Epidermal melanocyte (primary cell): ENCODE measurements around the gene COQ9.
"Not testable (repeated sequence)": the region's sequence is repeated elsewhere in the genome, so short reads cannot be mapped to it uniquely, and the experiment has no call there.

ENCODE experiments used
- DNase-seq: peaks from one replicate; pipeline ENCODE4 v3.0.0; 2011; ENCODE audit warnings: low spot score; ENCODE audit not compliant: insufficient read length

COQ9 gene

DNA sequence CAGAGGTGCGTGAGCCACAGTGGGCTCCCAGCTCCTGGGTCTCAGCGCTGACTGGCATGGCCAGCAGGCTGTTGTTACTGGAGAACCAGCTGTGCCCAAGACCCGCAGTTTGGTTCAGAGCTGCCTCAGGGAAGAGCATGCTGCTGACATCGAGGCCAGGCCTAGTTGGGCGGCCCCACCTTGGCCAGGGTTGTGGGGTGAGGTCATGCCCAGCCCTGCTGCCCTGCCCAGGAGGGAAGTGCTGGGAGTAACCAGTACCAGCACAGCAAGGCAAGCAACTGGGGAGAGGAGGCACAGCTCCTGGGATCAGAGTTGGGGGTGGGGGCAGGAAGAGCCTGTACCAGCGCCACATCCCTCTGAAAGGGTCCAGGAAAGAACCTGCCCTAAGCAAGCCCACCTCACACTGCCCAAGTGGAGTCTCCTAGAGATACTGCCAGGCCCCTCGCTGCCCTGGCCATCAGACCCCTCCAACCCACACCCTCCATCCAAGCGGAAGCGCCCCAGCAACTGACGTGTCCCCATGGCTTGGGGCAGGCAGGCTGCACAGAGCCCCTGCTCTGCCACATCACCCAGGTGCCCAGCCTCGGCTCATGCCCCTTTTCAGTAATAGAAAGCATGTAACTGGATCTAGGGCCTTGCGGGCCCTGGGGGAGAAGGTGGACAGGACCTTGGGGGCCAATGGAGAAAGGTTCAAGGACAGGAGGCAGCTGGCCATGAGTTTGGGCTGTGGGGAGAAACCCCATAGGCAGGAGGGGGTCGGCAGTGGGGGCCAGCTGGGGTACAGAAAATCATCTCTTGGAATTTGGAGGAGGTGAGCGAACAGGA is 38.0 kb downstream of the COQ9 start:
- no peak for DNase-seq

DNA sequence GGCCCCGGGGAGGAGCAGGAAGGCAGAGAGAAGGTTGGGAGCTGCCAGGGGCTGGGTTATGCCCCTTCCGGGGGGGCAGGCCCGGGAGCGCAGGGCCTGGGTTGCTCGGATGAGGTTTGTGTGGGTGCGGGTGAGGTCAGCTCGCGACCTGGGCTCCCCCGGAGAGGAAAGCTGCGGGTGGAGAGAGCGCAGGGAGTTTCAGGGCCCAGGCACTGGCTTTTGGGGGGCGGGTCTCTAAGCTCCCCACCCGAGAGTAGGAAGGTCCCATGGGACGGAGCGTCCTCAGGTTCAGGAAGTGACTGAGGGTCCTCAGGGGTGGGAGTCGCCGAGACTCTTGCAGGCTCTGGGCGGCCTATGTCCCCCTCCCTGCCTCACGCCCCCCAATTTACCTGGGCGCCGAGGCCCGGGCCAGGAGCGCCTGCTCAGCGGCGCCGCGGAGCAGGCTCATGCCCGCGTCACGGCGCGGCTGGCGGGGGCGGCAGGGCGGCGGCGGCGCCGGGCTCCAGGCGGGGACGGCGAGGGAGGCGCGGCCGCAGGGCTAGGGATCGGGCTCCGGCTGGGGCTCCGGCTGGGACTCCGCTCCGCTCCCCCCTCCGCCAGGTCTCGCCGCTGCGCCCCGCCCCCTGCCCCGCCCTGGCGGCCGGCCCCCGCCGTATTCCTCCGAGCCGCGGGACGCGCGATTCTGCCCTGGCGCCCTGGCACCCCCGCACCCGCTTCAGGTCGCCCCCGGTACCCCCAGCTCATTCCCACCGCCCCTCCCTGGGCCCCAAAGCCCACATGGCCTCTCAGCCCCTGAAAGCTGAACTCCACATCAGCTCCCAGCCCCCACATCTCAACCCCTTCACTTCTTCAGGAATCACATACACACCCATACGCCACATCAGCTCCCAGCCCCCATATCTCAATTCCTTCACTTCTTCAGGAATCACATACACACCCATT is 38.9 kb downstream of the COQ9 start, which contains the start of gene DOK4:
TSS of gene DOK4 (minus strand) at position 578 of the 942 bp plus-strand sequence. CDS start 6,986 bp downstream, outside the sequence.
- peak; percentile 97 for DNase-seq

DNA sequence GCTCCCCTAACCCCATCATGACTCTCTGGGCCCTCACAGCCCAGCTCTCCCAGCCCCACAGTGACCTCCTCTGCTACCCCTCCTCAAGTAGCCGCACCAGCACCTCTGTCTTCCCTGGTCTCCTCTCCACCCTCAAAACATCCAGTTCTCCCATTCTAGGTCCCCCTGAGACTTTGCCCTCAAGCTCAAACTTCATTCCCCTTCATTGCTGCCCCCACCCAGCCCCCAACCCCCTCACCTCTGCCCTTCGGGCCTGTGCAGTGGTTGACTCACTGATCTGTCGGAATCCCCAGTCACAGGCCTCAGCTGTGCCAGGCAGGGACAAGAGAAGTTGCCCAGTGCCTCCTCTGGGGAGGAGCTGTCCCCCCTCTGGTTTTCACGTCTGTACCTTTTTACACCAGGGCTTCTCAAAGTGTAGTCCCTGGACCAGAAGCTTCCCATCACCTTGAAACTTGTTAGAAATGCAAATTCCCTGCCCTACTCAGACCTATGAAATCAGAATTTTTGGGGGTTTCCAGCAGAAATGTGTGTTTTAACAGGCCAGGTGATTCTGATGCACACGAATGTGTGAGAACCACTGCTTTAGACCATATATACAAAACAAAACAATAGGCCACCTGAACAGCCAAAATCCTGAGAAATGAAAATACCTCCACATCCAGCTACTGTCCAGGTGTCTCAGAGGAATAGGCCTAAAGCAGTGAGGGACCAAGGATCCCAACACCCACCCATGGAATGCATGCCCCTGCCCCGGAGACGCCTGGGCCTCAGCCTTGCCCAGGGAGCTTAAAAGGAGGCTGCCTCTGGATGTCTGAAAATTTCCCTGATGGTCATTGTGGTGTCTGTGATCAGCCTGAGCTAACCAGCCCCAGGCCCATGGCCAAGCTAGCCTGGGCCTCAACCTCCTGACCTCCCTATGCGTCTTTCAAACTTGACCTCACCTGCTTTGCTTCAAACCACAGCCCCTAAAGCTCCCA is 39.9 kb downstream of the COQ9 start:
- DNase-seq = no peak

DNA sequence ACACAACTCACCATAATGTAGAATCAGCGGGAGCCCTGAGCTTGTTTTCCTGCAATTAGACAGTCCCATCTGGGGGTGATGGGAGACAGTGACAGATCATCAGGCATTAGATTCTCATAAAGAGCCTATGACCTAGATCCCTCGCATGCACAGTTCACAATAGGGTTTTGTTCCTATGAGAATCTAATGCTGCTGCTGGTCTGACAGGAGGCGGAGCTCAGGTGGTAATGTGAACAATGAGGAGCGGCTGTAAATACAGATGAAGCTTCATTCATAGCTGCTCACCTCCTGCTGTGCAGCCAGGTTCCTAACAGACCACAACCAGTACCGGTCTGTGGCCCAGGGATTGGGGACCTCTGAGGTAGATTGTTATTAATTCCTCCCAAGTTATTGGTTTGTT is 42.0 kb downstream of the COQ9 start:
- DNase-seq = no peak

DNA sequence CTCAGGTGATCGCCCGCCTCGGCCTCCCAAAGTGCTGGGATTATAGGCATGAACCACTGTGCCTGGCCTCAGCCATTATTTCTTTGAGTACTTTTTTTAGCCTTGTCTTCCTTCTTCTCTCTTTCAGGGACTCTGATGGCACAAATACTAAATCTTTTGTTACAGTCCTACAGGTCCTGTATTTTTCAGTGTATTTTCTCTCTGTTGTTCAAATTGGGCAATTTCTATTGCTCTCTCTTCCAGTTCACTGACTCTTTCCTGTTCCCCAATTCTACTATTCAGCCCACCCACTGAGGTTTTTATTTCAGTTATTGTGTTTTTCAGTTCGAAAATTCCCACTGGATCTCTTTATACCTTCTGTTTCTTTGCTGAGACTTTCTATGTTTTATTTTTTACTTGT is 46.5 kb downstream of the COQ9 start:
- no peak for DNase-seq

DNA sequence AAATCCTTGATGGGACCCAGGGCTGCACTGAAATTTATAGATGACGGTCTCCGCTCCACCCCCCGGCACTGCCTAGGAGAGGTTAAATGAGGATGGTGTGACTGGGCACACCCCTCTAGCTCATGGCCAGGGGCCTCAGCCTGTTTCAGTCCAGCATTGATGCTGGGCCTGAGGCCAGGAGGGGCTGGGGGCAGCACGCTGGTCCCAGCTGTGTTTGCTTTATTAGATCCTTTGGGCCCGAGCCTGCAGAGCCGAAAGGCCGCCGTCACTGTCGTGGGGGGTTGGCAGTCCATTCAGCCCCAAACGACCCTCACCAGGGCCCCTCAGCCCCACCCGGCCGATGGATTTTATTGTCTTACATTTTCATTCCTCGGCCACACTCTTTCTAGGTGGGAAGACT is 49.8 kb downstream of the COQ9 start:
- no peak for DNase-seq

DNA sequence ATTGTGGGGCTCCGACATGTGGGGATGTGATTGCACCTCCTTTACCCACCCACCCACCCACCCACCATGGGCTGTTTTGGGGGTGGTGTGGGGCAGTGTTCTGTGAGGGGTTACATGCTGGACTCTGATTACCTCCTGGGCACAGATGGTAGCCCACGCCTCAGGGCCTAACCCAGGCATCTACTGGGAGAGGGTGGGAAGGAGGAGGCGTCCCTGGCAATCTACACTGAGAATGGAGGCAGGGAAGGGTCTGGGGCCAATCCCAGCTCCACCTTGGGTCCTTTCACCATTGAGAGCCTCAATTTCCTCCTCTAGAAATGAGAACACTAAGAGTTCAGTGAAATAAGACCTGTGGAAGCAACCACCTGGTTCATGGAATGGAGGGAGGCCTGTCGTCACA is 50.8 kb downstream of the COQ9 start:
- no peak for DNase-seq

DNA sequence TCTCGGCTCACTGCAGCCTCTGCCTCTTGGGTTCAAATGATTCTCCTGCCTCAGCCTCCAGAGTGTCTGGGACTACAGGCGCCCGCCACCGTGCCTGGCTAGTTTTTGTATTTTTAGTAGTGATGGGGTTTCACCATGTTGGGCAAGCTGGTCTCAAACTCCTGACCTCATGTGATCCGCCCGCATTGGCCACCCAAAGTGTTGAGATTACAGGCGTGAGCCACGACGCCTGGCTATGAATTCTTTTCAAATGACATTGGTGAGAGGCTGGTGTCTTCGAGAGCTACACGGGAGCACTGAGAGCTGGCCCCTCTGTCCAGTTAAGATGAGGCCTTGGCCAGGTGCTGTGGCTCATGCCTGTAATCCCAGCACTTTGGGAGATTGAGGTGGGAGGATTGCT is 52.7 kb downstream of the COQ9 start:
- not testable (repeated sequence) for DNase-seq

DNA sequence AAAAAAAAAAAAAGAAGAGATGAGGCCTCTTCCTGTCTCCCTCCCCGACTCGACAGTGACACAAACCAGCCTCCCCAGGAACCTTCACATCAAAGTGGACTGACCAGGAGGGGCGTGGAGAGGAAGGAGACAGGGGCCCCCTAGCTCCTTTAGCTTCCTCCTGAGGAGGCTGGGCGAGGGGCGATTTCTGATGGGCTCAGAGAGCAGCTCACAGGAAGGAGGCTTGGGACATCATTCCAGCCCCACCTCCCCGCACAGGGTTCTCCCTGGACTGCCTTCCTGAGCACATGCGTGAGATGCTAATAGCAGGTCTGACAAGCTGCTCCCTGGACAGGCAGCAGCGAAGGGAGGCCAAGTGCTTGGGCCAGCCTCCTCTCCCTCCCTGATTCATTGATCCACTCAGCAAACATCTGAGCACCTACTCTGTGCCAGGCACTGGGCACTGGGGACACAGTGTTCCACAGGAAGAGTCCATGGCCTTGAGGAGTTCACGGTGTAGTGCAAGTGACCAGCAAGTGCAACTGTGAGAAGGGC is 53.4 kb downstream of the COQ9 start:
- no peak for DNase-seq

DNA sequence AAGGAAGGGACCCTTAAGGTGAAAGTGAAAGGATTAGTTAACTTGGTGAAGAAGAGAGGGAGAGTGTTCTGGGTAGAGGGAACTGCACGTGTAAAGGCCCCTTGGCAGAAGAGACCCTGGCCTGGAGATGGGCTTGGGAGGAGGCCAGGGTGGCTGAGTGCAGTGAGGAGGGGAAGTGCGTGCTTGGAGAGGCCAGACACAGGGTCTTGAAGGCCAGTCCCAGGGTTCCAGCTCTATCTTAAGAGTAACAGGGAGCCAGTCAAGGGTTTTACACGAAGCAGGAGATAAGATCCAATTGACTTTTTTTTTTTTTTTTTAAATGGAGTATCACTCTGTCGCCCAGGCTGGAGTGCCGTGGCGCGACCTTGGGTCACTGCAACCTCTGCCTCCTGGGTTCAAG is 54.2 kb downstream of the COQ9 start:
- no peak for DNase-seq

DNA sequence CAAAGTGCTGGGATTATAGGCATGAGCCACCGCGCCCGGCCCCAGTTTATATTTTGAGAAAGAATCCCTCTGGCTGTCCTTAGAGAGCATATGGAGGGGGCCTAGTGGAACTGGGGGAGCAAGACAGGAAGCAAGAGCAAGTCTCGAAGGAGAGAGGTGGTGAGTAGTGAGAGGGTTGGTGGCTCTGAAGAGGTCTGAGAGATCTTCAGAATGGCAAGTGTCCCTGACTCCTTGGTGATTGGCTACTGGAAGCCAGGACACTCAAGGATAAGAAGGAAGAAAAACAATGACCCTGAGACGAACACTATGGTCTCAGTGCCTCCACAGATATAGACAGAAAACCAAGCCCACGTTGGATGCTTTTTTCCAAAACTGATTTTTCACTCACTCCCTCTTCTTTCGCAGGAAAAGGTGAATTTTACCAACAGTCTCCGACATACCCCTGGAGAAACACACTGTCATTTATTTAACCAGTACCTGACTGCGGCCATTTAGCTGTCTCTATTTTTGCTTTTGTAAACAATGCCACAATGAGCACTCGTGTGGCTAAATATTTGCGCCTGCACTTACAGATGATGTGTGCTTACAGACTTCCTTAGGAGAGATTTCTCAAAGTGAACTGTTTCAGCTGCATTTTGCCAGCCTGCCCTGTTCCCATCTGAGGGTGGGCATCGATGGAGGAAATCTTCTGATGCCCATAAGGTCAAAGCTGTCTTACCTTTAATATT is 54.9 kb downstream of the COQ9 start:
- DNase-seq = no peak

DNA sequence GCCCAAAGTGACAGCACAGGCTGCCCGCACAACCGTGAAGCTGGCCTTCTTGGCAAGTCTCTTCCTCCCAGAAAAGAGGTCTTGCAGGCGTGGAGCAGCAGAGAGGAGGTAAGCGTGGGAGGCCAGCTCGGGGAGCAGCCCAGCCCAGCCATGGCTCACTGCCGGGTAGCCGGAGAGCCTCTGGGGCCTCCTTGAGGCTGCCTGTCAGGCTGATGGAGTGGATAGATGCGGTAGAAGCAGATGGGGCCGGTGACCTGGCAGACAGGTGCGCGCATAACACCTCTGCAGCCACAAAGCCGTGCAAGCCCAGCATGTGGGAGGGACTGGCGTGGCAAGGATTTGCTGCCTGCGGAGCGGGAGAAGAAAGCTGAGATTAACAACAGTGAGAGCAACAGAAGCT is 56.1 kb downstream of the COQ9 start:
- DNase-seq = no peak

DNA sequence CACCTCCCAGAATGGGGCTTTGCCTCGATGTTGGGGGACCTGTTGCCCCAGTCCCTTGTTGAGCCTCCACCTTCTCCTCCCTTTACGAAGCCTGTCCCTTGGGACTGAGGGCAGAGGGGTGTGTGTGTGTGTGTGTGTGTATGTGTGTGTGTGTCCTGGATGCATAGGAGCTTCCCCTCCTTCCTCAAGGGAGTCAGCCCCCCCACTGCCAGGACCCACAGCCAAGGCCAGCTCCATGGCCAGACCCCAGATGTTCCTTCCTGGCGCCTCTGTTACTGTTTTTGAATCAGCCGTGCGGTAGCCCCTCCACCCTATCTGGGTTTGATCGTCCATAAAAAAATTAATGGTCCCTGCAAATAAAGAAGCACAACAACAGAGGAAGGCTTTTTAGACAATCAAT is 56.7 kb downstream of the COQ9 start:
- no peak for DNase-seq

DNA sequence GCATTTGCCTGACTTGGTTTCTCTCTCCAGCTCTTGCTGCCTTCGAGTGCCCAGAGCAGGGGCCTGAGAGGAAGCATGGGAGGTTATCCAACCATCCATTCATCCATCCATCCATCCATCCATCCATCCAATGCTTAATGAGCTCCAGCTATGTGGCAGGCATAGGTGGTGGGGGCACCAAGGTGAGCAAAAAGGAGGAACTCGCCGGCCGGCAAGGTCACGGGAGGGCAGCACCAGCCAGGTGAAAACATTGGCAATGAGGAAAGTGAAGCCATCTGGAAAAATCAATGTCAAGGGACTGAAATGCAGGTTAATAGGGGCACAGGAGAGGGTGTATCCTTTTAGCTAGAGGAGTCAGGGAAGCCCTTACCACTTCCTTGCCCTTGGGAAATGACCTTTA is 57.2 kb downstream of the COQ9 start:
- DNase-seq = no peak

DNA sequence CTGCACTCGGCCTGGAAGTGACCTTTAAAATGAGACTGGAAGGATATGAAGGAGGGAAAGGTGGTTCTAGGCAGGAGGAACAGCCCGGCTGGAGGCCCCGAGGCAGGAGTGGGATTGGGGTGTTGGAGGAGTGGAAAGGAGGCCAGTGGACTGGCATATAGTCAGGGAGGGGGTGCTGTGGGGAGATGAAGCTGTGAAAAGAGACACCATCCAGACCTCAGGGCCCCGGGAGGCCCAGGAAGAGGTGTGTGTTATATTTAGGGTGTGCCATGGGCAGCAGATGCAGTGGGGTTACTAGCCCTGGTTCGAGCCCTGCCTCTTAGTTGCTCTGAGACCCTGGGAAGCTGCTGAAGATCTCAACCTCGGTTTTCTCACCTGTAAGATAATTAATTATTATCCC is 57.9 kb downstream of the COQ9 start:
- DNase-seq = no peak

DNA sequence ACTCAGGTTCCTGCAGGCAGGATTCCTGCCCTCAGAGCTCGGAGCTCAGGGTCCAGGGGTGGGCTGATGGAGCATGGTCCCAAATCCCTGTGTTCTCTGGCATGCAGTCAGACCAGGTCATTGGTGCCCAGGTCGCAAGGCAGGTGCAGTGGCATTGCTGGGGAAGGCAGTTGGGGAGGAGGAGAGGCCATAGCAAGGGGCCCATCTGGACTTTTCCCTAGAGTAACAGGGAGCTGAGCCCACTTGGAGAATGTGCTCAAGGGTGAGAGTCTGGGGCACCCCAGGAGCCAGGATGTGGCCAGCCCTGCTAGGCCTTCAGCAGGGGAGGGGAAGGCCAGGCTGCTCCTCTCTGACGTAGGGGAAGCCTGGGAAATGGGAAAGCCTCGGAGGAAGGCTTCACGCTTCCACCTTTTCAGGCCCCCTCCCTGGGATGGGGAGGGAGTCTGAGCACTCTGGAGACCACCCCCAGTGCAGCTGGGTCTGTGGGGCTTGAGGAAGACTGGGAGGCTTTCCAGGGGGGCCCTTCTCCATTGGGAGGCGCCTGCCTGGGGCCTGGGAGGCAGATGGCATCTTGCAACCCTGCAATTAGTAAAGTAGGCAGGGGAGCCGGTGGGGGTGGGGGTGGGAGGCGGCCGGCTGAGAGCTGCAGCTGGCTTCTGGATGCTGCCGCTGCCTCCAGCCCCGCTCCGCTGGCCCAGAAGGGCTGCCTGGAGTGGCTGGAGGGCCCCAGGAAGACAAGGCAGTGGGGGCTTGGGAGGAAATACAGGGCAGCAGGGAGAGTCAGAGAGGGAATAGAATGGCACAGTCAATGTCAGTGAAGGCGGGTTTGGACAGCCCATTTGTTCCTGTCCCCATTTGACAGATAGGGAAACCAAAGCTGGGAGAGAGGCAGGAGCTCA is 60.1 kb downstream of the COQ9 start:
- DNase-seq = no peak

DNA sequence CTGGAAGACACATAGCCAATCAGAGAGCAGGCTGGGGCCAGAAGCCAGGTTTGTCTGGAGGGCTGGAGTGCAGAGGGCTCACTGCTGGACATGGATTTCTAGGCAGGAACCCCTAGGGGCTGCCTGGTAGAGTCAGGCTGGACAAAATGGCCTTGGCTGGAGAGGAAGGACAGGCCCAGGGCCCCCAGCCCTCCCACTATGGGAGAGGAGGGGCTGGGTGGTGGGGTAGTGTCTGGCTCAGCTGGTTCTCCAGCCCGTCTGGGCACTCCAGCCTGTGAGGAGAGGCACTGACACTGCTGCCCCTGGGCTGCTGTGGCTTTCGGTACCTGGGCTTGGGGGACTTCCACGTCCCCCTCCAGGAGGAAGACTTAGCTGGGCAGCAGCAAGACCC is 60.8 kb downstream of the COQ9 start:
- DNase-seq = no peak

DNA sequence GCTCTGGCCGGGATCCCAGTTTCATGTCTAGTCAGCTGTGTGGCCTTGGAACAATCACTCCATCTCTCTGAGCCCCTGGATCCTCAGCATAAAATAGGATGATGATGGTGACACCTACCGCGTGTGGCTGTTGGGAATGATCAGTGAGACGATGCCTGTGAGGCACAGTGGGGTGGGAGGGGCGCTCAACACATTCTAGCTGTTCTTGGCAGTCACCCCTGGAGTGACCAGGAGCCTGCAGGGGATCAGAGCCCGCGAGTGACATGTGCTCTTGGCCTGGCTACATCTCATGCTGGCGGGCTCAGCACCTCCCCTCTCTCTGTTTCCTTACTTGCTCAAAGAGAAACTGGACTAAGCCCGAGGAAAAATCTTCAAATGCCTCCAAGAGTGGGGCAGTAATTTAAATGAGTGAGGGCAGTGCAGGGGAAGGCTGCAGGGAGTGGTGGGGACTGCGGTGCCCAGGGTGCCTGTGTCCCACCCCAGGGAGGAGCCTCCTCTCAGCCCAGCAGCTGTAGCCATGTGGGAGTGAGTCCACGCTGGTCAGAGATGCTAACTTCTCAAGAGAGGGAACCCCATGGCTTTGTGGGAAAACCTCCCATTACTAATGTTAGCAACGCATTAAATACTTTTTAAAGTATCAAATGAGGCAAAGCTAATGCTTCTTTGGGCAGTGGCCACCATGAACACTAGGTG is 62.1 kb downstream of the COQ9 start:
- no peak for DNase-seq
